HepG2 (cell line): ENCODE data around the gene PID1. TPM values are rescaled to one million over a fixed set of nuclear protein-coding genes. Genes with fewer than 3 reads are reported as not detected.

Source experiments
- AHDC1 ChIP-seq: sonication (generic); formaldehyde crosslinking; IDR thresholded peaks from 2 replicates; pipeline ENCODE4 v1.5.1; 2020; ENCODE audit warnings: mild to moderate bottlenecking, missing genetic modification reagents, borderline replicate concordance
- ARID5B ChIP-seq: IDR thresholded peaks from 2 replicates; pipeline ENCODE4 v1.4.0; 2020; ENCODE audit warnings: mild to moderate bottlenecking, missing genetic modification reagents
- ATF2 ChIP-seq: sonication (generic); formaldehyde crosslinking; IDR thresholded peaks from 2 replicates; pipeline ENCODE4 v1.4.0; 2020; ENCODE audit warnings: missing genetic modification reagents
- ATRX ChIP-seq: sonication (generic); formaldehyde crosslinking; IDR thresholded peaks from 2 replicates; pipeline ENCODE4 v1.4.0; 2020; ENCODE audit warnings: missing genetic modification reagents, borderline replicate concordance
- CEBPB ChIP-seq: IDR thresholded peaks from 2 replicates; pipeline ENCODE4 v1.6.1; 2011; ENCODE audit warnings: low read depth, low read length, improper control_type of control experiment, borderline replicate concordance
- FOXA3 ChIP-seq: IDR thresholded peaks from 2 replicates; pipeline ENCODE4 v1.6.1; 2016; ENCODE audit warnings: missing genetic modification reagents, missing compliant biosample characterization
- KDM5A ChIP-seq: fragments of 200-600 bp; sonication (generic); IDR thresholded peaks from 2 replicates; pipeline ENCODE4 v1.7.0; 2018; ENCODE audit warnings: antibody characterized with exemption, mild to moderate bottlenecking, low read length, borderline replicate concordance
- KLF16 ChIP-seq, 2 experiments: sonication (generic) in 1 of 2; formaldehyde crosslinking in 1 of 2; IDR thresholded peaks; 2 replicates each; pipeline versions ENCODE4 v1.6.1 to v1.8.0; 2016 to 2023; ENCODE audit warnings: missing genetic modification reagents in 2 of 2, missing compliant biosample characterization in 1 of 2
- LCORL ChIP-seq, 2 experiments: fragments of 450-650 bp in 1 of 2; sonication (generic) in 1 of 2; formaldehyde crosslinking in 1 of 2; IDR thresholded peaks; 2 replicates each; pipeline versions ENCODE4 v1.5.0 to v1.6.1; 2017 to 2020; ENCODE audit warnings: antibody characterized with exemption in 1 of 2, missing genetic modification reagents in 1 of 2
- NR2F6 ChIP-seq, 2 experiments: IDR thresholded peaks; 2 replicates each; pipeline ENCODE4 v1.6.1; 2016; ENCODE audit warnings: antibody characterized with exemption in 1 of 2, mild to moderate bottlenecking in 1 of 2
- POGZ ChIP-seq: sonication (generic); formaldehyde crosslinking; IDR thresholded peaks from 2 replicates; pipeline ENCODE4 v1.4.0; 2020; ENCODE audit warnings: mild to moderate bottlenecking, missing genetic modification reagents
- THAP11 ChIP-seq: IDR thresholded peaks from 2 replicates; pipeline ENCODE4 v1.6.1; 2016; ENCODE audit warnings: missing biosample characterization, missing genetic modification reagents
- ZNF609 ChIP-seq: sonication (generic); formaldehyde crosslinking; IDR thresholded peaks from 2 replicates; pipeline ENCODE4 v1.4.0; 2020; ENCODE audit warnings: mild to moderate bottlenecking, missing genetic modification reagents, borderline replicate concordance
- polyA plus RNA-seq, 8 experiments: library from polyadenylated mRNA; depleted of rRNA in 3 of 8; stranded (reverse) in 7 of 8; unstranded in 1 of 8; fragments of >200 nt; fragmentation: Illumina TruSeq in 4 of 8; extraction: Trizol in 4 of 8; gene quantifications; 2 replicates each; pipeline versions ENCODE4 v1.2.1 to v1.2.3, GENCODE V29; 2011 to 2016; ENCODE audit warnings: low read depth in 4 of 8, missing spikeins in 1 of 8, mixed read lengths in 1 of 8; ENCODE audit not compliant: insufficient read depth in 1 of 8
- total RNA-seq, 5 experiments: library from RNA; depleted of rRNA; stranded (reverse); fragments of >200 nt; fragmentation: Illumina TruSeq; extraction: Trizol; gene quantifications; 2 replicates each; pipeline ENCODE4 v1.2.3, GENCODE V29; 2016; ENCODE audit warnings: low read depth in 1 of 5

Gene PID1
- total and polyA plus RNA-seq, 2 of the 13 experiments (the other 11 are each of a cell fraction or from before 2014, with no cell fraction given) = 0.15 to 0.18 TPM

- TF ChIP-seq ATF2 (CRISPR knock-in tag) (peak; percentile 22; the same call in 1 of the 2 replicates), ZNF609 (CRISPR knock-in tag) (peak; percentile 72; the same call in 1 of the 2 replicates), POGZ (CRISPR knock-in tag) (peak; percentile 56), FOXA3 (CRISPR knock-in tag) (peak; percentile 76), ARID5B (CRISPR knock-in tag) (peak; percentile 85), NR2F6 (IDR thresholded peaks at IDR 0.05) (no peak), NR2F6 (CRISPR knock-in tag; IDR thresholded peaks at IDR 0.05) (0 out of 2 replicates have a peak, but pooled peaks have one; percentile 17), AHDC1 (CRISPR knock-in tag) (peak; percentile 84; the same call in 1 of the 2 replicates), KDM5A (no peak), CEBPB (peak; percentile 98), KLF16 (CRISPR knock-in tag; IDR thresholded peaks at IDR 0.05) (peak in 1 of 2 experiments; percentile 26; a peak in 1 of 4 replicates), THAP11 (peak; percentile 33; the same call in 1 of the 2 replicates), ATRX (CRISPR knock-in tag) (no peak), LCORL (IDR thresholded peaks at IDR 0.05) (peak; percentile 32; the same call in 1 of the 2 replicates), LCORL (CRISPR knock-in tag; IDR thresholded peaks at IDR 0.05) (no peak)
These were observed 110.9 kb downstream of the PID1 start (continued) for GRCh38 chr2:229160180-229160579.
